ENCODE data around the gene ARFGEF3. TPM values are rescaled to one million over a fixed set of nuclear protein-coding genes. Genes with fewer than 3 reads are reported as not detected.

The ARFGEF3 gene
- total and polyA plus RNA-seq, 10 of the 15 experiments (the other 5 are each of a cell fraction or from before 2014, with no cell fraction given) = under 0.01 to 0.08 (median 0.02) TPM; not detected in 1

- TF ChIP-seq BHLHE40 (IDR thresholded peaks at IDR 0.05; ENCODE audit: borderline replicate concordance in 1 of 2, low read depth in 2 of 2, low read length in 1 of 2) (no peak), SREBF2 (IDR thresholded peaks at IDR 0.05; ENCODE audit: low read length) (no peak), SP1 (IDR thresholded peaks at IDR 0.05; ENCODE audit: low read depth, low read length) (no peak), EZH2 (IDR thresholded peaks at IDR 0.05; ENCODE audit: borderline replicate concordance, control insufficient read depth, low read depth, low read length) (no peak), STAT3 (IDR thresholded peaks at IDR 0.05; ENCODE audit: low read depth, low read length) (no peak), MYC (IDR thresholded peaks at IDR 0.05; ENCODE audit: insufficient read depth, insufficient read length, insufficient replicate concordance, low read length, severe bottlenecking) (no peak), NFYB (IDR thresholded peaks at IDR 0.05; ENCODE audit: insufficient read depth, low read depth, low read length) (no peak)
- Histone ChIP-seq H3K27ac (ENCODE audit: control insufficient read depth, insufficient read depth) (no peak overlapping the region), H3K4me3 (no peak overlapping the region), H3K27me3 (replicated peaks in 1 of 2; ENCODE audit: control insufficient read depth in 2 of 2, insufficient read depth in 2 of 2, low read length in 1 of 2) (no peaks in the 10 kb centered on the region; a peak in 1 of 4 replicates), H3K9ac (ENCODE audit: control insufficient read depth, insufficient read depth, low read length) (no peak overlapping the region), H3K79me2 (ENCODE audit: control insufficient read depth, insufficient read depth, low read length) (no peaks in the 10 kb centered on the region), H2AFZ (ENCODE audit: control insufficient read depth, low read depth, low read length) (no peak overlapping the region), H4K20me1 (ENCODE audit: control insufficient read depth, insufficient read depth) (no peaks in the 10 kb centered on the region), H3K4me2 (ENCODE audit: control insufficient read depth, insufficient read depth) (no peak overlapping the region), H3K9me3 (replicated peaks; ENCODE audit: control insufficient read depth, insufficient read depth, low read length) (no peaks in the 10 kb centered on the region), H3K4me1 (ENCODE audit: control insufficient read depth, insufficient read depth, low read length) (no peaks in the 10 kb centered on the region), H3K36me3 (ENCODE audit: control insufficient read depth in 2 of 2, insufficient read depth in 2 of 2, low read length in 1 of 2) (no peaks in the 10 kb centered on the region)
- no TSS peak for BruUV-seq (replicated peaks)
- 76% methylated on average over 1 of the region's 1 CpG for WGBS (ENCODE audit: insufficient coverage, insufficient replicate concordance, low lambda C conversion rate, missing lambda C conversion rate)
- no peak for DNase-seq (ENCODE audit: low read depth, low spot score)
- FAIRE-seq = no peak
- CTCF ChIA-PET = interaction anchor here (0.6 kb wide), 1 partner anchor 1769 kb away, joined by 4 read pairs; no protein-coding TSS in a partner anchor
- ATAC-seq = no peak
- POLR2A ChIA-PET = no interaction called here
- intact Hi-C loops (cut with micrococcal nuclease; ENCODE audit: unreplicated experiment) (no loop called here), in situ Hi-C loops (cut with MboI) (no loop called here)
- RAD21 ChIA-PET (ENCODE audit: unreplicated experiment) = no interaction called here
- SMC1A ChIA-PET (ENCODE audit: uncharacterized antibody, unreplicated experiment) = no interaction called here
Observed at GRCh38 chr6:138271451-138271850, 109.7 kb downstream of the ARFGEF3 start.

Data from GM12878 (cell line).